Ishikawa (cell line): ENCODE measurements around the gene LRRC2.
A peak's percentile ranks its signal among the peaks of the same experiment; 100 is the strongest.

ENCODE experiments used
- CEBPB ChIP-seq: IDR thresholded peaks from 2 replicates; pipeline ENCODE4 v1.6.1; 2012
- CREB1 ChIP-seq: IDR thresholded peaks from 2 replicates; pipeline ENCODE4 v1.6.1; 2012; ENCODE audit warnings: low read depth
- EGR1 ChIP-seq: IDR thresholded peaks from 2 replicates; pipeline ENCODE4 v1.6.1; 2012
- EP300 ChIP-seq: IDR thresholded peaks from 2 replicates; pipeline ENCODE4 v1.6.1; 2012; ENCODE audit warnings: borderline replicate concordance
- FOXM1 ChIP-seq: IDR thresholded peaks from 2 replicates; pipeline ENCODE4 v1.6.1; 2012; ENCODE audit warnings: low read depth, borderline replicate concordance
- MAX ChIP-seq: IDR thresholded peaks from 2 replicates; pipeline ENCODE4 v1.6.1; 2012
- NFIC ChIP-seq: IDR thresholded peaks from 2 replicates; pipeline ENCODE4 v1.6.1; 2012
- RAD21 ChIP-seq: IDR thresholded peaks from 2 replicates; pipeline ENCODE4 v1.6.1; 2012; ENCODE audit warnings: low read depth
- REST ChIP-seq: IDR thresholded peaks from 2 replicates; pipeline ENCODE4 v1.6.1; 2012; ENCODE audit warnings: low read depth, mild to moderate bottlenecking
- TAF1 ChIP-seq: IDR thresholded peaks from 2 replicates; pipeline ENCODE4 v1.6.1; 2012; ENCODE audit warnings: low read depth, mild to moderate bottlenecking
- TCF12 ChIP-seq: IDR thresholded peaks from 2 replicates; pipeline ENCODE4 v1.6.1; 2012; ENCODE audit warnings: low read depth
- TEAD4 ChIP-seq: IDR thresholded peaks from 2 replicates; pipeline ENCODE4 v1.6.1; 2012
- USF1 ChIP-seq: IDR thresholded peaks from 2 replicates; pipeline ENCODE4 v1.6.1; 2012
- YY1 ChIP-seq: IDR thresholded peaks from 2 replicates; pipeline ENCODE4 v1.6.1; 2012; ENCODE audit warnings: low read depth
- ZBTB7A ChIP-seq: IDR thresholded peaks from 2 replicates; pipeline ENCODE4 v1.6.1; 2012; ENCODE audit warnings: low read depth

The LRRC2 gene

GRCh38 chr3:46612324-46612723 is 46.2 kb upstream of the LRRC2 start, which contains the start of gene FAM240A:
Gene FAM240A (plus strand): TSS chr3:46612525. CDS start chr3:46612684, 159 bp downstream.
- TF ChIP-seq TCF12 (peak; percentile 26; the same call in 1 of the 2 replicates), EP300 (peak; percentile 47; the same call in 1 of the 2 replicates), TAF1 (no peak), TEAD4 (peak; percentile 60), USF1 (no peak), CEBPB (peak; percentile 71), MAX (0 out of 2 replicates have a peak, but pooled peaks have one; percentile 25), NFIC (peak; percentile 64; the same call in 1 of the 2 replicates)

GRCh38 chr3:46609944-46610722 is 44.0 kb upstream of the LRRC2 start:
- no peak for TF ChIP-seq FOXM1
- TF ChIP-seq TCF12 = no peak
- TF ChIP-seq EP300 = no peak
- TF ChIP-seq USF1 = no peak
- TF ChIP-seq TEAD4 = no peak
- no peak for TF ChIP-seq YY1

- TF ChIP-seq USF1 (no peak), TEAD4 (no peak), FOXM1 (no peak), MAX (no peak), ZBTB7A (no peak), NFIC (no peak), EGR1 (no peak), TAF1 (no peak), EP300 (no peak), CEBPB (no peak), REST (no peak), YY1 (no peak), TCF12 (no peak), CREB1 (no peak), RAD21 (no peak)
Measured at GRCh38 chr3:46609212-46609721, 43.2 kb upstream of the LRRC2 start.

GRCh38 chr3:46607603-46608028 is 41.5 kb upstream of the LRRC2 start:
- TF ChIP-seq RAD21 (no peak), REST (no peak), TAF1 (no peak), CREB1 (no peak), CEBPB (no peak), TCF12 (no peak), TEAD4 (no peak), FOXM1 (no peak), YY1 (no peak)

- TF ChIP-seq RAD21 (no peak), NFIC (no peak), YY1 (no peak), CREB1 (no peak), FOXM1 (no peak), TEAD4 (no peak), REST (no peak), ZBTB7A (no peak), CEBPB (no peak), EGR1 (no peak), USF1 (no peak), TAF1 (no peak), TCF12 (no peak), MAX (no peak), EP300 (no peak)
Measured at GRCh38 chr3:46604127-46604526, 38.0 kb upstream of the LRRC2 start.
